ENCODE measurements around the gene NPAS2.

Gene NPAS2

DNA sequence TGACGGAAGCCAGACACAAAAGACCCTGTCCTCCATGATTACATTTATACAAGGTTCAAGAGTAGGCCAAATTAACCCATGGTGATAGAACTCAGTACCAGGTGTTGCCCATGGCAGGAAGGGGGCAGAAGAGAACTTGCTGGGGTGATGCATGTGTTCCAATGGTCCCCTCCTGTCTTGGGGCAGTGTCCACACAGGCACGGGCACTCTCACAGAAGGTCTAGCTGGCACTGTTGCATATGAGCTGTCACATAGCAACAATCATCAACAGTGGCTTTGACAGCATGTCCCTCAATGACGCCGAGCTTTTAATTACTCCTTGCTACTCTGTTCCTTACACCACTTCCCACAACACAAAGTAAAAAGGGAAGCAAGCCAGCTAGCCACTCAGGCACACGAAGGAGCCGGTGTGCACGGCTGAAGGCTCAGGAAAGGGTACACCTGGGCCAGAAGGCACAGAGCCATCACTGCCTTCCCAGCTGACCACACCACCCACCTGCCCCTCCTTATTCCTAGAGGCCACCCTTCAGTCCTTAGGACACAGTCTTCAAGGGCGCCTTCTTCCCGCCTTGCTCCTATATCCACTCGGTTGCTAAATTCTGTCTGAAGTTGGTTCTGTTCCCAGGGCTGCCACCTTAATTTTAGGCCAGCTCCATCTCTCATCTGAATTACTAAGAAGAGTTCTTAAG is 211.1 kb downstream of the NPAS2 start:
- H3K9me3 ChIP-seq (ENCODE audit: control insufficient read depth in 2 of 2, low read length in 2 of 2) = no peaks in the 10 kb centered on the region
- no peaks in the 10 kb centered on the region for H3K27me3 ChIP-seq (ENCODE audit: control insufficient read depth in 1 of 2, insufficient read depth in 2 of 2, low read length in 2 of 2)
- H3K4me1 ChIP-seq (ENCODE audit: control insufficient read depth, insufficient read depth, low read length) = no peaks in the 10 kb centered on the region
- H3K27ac ChIP-seq (ENCODE audit: low read length) = no peak overlapping the region
- H3K36me3 ChIP-seq (ENCODE audit: control insufficient read depth in 2 of 2, insufficient read depth in 2 of 2, low read length in 2 of 2) = peaks cover 11 to 34% of the 10 kb centered on the region in 2 donors
- H3K4me3 ChIP-seq (ENCODE audit: low read length in 2 of 2) = no peak overlapping the region
- no peak overlapping the region for H3K9ac ChIP-seq (ENCODE audit: low read length in 2 of 2)

GRCh38 chr2:101032084-101032776 is 212.3 kb downstream of the NPAS2 start:
- Histone ChIP-seq H3K4me3 (ENCODE audit: low read length in 2 of 2) (no peak overlapping the region), H3K27ac (ENCODE audit: low read length) (no peak overlapping the region), H3K4me1 (ENCODE audit: control insufficient read depth, insufficient read depth, low read length) (no peaks in the 10 kb centered on the region), H3K9me3 (ENCODE audit: control insufficient read depth in 2 of 2, low read length in 2 of 2) (no peaks in the 10 kb centered on the region), H3K9ac (ENCODE audit: low read length in 2 of 2) (no peak overlapping the region), H3K27me3 (ENCODE audit: control insufficient read depth in 1 of 2, insufficient read depth in 2 of 2, low read length in 2 of 2) (no peaks in the 10 kb centered on the region), H3K36me3 (ENCODE audit: control insufficient read depth in 2 of 2, insufficient read depth in 2 of 2, low read length in 2 of 2) (peaks cover 13 to 34% of the 10 kb centered on the region in 2 donors)

DNA sequence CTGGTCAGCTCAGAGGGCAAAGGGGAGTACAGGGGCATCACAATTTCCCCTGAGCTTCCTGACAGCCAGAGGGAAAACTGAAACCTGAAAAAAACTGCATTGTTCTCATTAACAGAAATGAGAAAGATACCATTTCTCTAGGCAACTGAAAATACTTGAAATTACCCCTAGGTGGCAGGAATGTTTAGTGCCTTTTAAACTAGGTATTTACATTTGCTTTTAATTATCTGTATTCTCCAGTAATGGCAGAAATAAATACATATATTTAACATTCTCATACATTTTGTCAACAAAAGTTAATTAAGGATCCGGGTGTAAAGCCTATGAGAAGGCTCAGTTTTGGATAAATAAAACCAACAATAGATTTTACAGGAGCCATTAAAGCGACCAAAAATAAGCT is 216.6 kb downstream of the NPAS2 start:
- no peak overlapping the region for H3K4me3 ChIP-seq (ENCODE audit: low read length in 2 of 2)
- H3K36me3 ChIP-seq (ENCODE audit: control insufficient read depth in 2 of 2, insufficient read depth in 2 of 2, low read length in 2 of 2) = peaks cover 13 to 40% of the 10 kb centered on the region in 2 donors
- no peaks in the 10 kb centered on the region for H3K4me1 ChIP-seq (ENCODE audit: control insufficient read depth, insufficient read depth, low read length)
- no peaks in the 10 kb centered on the region for H3K9me3 ChIP-seq (ENCODE audit: control insufficient read depth in 2 of 2, low read length in 2 of 2)
- H3K27ac ChIP-seq (ENCODE audit: low read length) = no peak overlapping the region
- H3K9ac ChIP-seq (ENCODE audit: low read length in 2 of 2) = no peak overlapping the region
- H3K27me3 ChIP-seq (ENCODE audit: control insufficient read depth in 1 of 2, insufficient read depth in 2 of 2, low read length in 2 of 2) = no peaks in the 10 kb centered on the region

- Histone ChIP-seq H3K36me3 (ENCODE audit: control insufficient read depth in 2 of 2, insufficient read depth in 2 of 2, low read length in 2 of 2) (peaks cover 10 to 38% of the 10 kb centered on the region in 2 donors), H3K9ac (ENCODE audit: low read length in 2 of 2) (no peak overlapping the region), H3K27me3 (ENCODE audit: control insufficient read depth in 1 of 2, insufficient read depth in 2 of 2, low read length in 2 of 2) (no peaks in the 10 kb centered on the region), H3K9me3 (ENCODE audit: control insufficient read depth in 2 of 2, low read length in 2 of 2) (no peaks in the 10 kb centered on the region), H3K4me3 (ENCODE audit: low read length in 2 of 2) (no peak overlapping the region), H3K27ac (ENCODE audit: low read length) (no peak overlapping the region), H3K4me1 (ENCODE audit: control insufficient read depth, insufficient read depth, low read length) (no peaks in the 10 kb centered on the region)
Observed at GRCh38 chr2:101037161-101037755, 217.3 kb downstream of the NPAS2 start.

GRCh38 chr2:101038455-101039255 is 218.7 kb downstream of the NPAS2 start:
- Histone ChIP-seq H3K9me3 (ENCODE audit: control insufficient read depth in 2 of 2, low read length in 2 of 2) (no peaks in the 10 kb centered on the region), H3K27me3 (ENCODE audit: control insufficient read depth in 1 of 2, insufficient read depth in 2 of 2, low read length in 2 of 2) (no peaks in the 10 kb centered on the region), H3K4me3 (ENCODE audit: low read length in 2 of 2) (no peak overlapping the region), H3K36me3 (ENCODE audit: control insufficient read depth in 2 of 2, insufficient read depth in 2 of 2, low read length in 2 of 2) (peaks cover 7 to 28% of the 10 kb centered on the region in 2 donors), H3K27ac (ENCODE audit: low read length) (no peak overlapping the region), H3K9ac (ENCODE audit: low read length in 2 of 2) (no peak overlapping the region), H3K4me1 (ENCODE audit: control insufficient read depth, insufficient read depth, low read length) (no peaks in the 10 kb centered on the region)

DNA sequence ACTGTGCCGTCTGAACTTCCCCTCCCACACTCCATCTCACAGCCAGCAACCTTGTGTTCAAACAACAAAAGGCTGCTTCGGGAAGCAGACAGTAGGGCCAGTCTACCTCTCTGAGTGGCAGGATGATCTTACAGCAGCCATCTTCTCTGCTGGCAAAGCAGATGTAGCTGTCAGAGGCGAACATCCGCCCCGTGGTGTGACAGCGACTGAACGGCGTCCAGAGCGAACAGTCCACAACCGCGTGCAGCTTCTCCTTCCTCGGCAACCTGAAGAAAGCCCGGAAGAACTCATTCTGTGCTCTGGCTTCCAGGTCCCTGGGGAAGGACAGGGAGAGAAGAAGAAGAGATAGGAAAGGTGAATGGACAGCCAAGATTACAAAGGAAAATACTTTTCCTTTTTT is 220.1 kb downstream of the NPAS2 start:
- Histone ChIP-seq H3K9me3 (ENCODE audit: control insufficient read depth in 2 of 2, low read length in 2 of 2) (no peaks in the 10 kb centered on the region), H3K27me3 (ENCODE audit: control insufficient read depth in 1 of 2, insufficient read depth in 2 of 2, low read length in 2 of 2) (no peaks in the 10 kb centered on the region), H3K27ac (ENCODE audit: low read length) (no peak overlapping the region), H3K4me1 (ENCODE audit: control insufficient read depth, insufficient read depth, low read length) (no peaks in the 10 kb centered on the region), H3K9ac (ENCODE audit: low read length in 2 of 2) (no peak overlapping the region), H3K36me3 (ENCODE audit: control insufficient read depth in 2 of 2, insufficient read depth in 2 of 2, low read length in 2 of 2) (peaks cover 7 to 26% of the 10 kb centered on the region in 2 donors), H3K4me3 (ENCODE audit: low read length in 2 of 2) (no peak overlapping the region)

DNA sequence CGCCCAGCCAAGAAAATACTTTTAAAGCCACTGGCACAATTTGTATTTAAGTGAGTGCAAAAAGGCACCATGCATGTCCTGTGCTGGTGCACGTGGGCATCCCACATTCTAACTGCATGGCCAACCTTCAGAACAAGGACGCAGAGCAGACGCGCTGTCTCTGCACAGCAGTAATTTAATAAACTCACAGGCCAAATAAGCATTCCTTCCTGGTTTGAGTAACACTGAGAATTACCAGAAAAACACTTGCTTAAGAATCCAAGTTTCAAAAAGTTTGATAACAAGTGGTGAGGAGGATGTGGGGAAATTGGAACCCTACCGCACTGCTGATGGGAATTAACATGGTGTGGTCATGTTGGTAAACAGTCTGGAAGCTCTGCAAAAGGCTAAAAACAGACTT is 220.8 kb downstream of the NPAS2 start:
- no peak overlapping the region for H3K9ac ChIP-seq (ENCODE audit: low read length in 2 of 2)
- H3K9me3 ChIP-seq (ENCODE audit: control insufficient read depth in 2 of 2, low read length in 2 of 2) = no peaks in the 10 kb centered on the region
- no peak overlapping the region for H3K27ac ChIP-seq (ENCODE audit: low read length)
- peaks cover 4 to 20% of the 10 kb centered on the region in 2 donors for H3K36me3 ChIP-seq (ENCODE audit: control insufficient read depth in 2 of 2, insufficient read depth in 2 of 2, low read length in 2 of 2)
- H3K4me1 ChIP-seq (ENCODE audit: control insufficient read depth, insufficient read depth, low read length) = no peaks in the 10 kb centered on the region
- no peak overlapping the region for H3K4me3 ChIP-seq (ENCODE audit: low read length in 2 of 2)
- no peaks in the 10 kb centered on the region for H3K27me3 ChIP-seq (ENCODE audit: control insufficient read depth in 1 of 2, insufficient read depth in 2 of 2, low read length in 2 of 2)

DNA sequence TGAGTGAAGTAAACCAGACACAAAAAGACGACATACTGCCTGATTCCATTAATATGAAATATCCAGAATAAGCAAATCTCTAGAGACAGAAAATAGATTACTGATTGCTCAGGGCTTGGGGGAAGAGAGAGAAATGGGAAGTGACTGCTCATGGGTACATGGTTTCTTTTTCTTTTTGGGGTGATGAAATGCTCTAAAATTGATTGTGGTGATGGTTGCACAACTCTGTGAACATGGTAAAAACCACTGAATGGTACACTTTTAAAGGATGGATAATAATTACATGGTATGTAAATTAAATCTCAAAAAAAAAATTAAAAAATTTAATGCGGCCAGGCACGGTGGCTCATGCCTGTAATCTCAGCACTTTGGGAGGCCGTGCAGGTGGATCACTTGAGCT is 221.5 kb downstream of the NPAS2 start:
- Histone ChIP-seq H3K36me3 (ENCODE audit: control insufficient read depth in 2 of 2, insufficient read depth in 2 of 2, low read length in 2 of 2) (peaks cover 0 to 17% of the 10 kb centered on the region in 2 donors), H3K9me3 (ENCODE audit: control insufficient read depth in 2 of 2, low read length in 2 of 2) (no peaks in the 10 kb centered on the region), H3K27ac (ENCODE audit: low read length) (no peak overlapping the region), H3K9ac (ENCODE audit: low read length in 2 of 2) (no peak overlapping the region), H3K4me3 (ENCODE audit: low read length in 2 of 2) (no peak overlapping the region), H3K27me3 (ENCODE audit: control insufficient read depth in 1 of 2, insufficient read depth in 2 of 2, low read length in 2 of 2) (no peaks in the 10 kb centered on the region), H3K4me1 (ENCODE audit: control insufficient read depth, insufficient read depth, low read length) (no peaks in the 10 kb centered on the region)

- H3K9ac ChIP-seq (ENCODE audit: low read length in 2 of 2) = no peak overlapping the region
- H3K9me3 ChIP-seq (ENCODE audit: control insufficient read depth in 2 of 2, low read length in 2 of 2) = no peaks in the 10 kb centered on the region
- no peak overlapping the region for H3K4me3 ChIP-seq (ENCODE audit: low read length in 2 of 2)
- no peaks in the 10 kb centered on the region for H3K27me3 ChIP-seq (ENCODE audit: control insufficient read depth in 1 of 2, insufficient read depth in 2 of 2, low read length in 2 of 2)
- H3K4me1 ChIP-seq (ENCODE audit: control insufficient read depth, insufficient read depth, low read length) = peaks cover 4% of the 10 kb centered on the region
- peaks cover 3% of the 10 kb centered on the region in 2 donors for H3K36me3 ChIP-seq (ENCODE audit: control insufficient read depth in 2 of 2, insufficient read depth in 2 of 2, low read length in 2 of 2)
- no peak overlapping the region for H3K27ac ChIP-seq (ENCODE audit: low read length)
Observed at GRCh38 chr2:101045330-101045729, 225.4 kb downstream of the NPAS2 start.
